Stomach (tissue), 9 donors: ENCODE results near the gene KLC4. TPM values are rescaled to one million over a fixed set of nuclear protein-coding genes. Genes with fewer than 3 reads are reported as not detected.

Experiments used
- DNase-seq, 2 donors: peaks; one replicate each; pipeline versions ENCODE4 v3.0.0 to v3.0.0-alpha.2; 2013 to 2019
- H3K27ac ChIP-seq, 5 donors: fragments of 200-600 bp in 4 of 5; sonication (generic) in 4 of 5; one replicate each; pipeline ENCODE4 v1.5.1; 2013 to 2019; ENCODE audit warnings: mild to moderate bottlenecking in 1 of 5, moderate library complexity in 1 of 5
- H3K27me3 ChIP-seq, 3 donors: fragments of 200-600 bp; sonication (generic); one replicate each; pipeline ENCODE4 v1.5.1; 2017 to 2019; ENCODE audit warnings: mixed run types in 1 of 3
- H3K36me3 ChIP-seq, 4 donors: fragments of 200-600 bp; sonication (generic); 1 replicate in 3 of 4; 2 replicates in 1 of 4; pipeline ENCODE4 v1.5.1; 2016 to 2019
- H3K4me1 ChIP-seq, 4 donors: fragments of 200-600 bp; sonication (generic); one replicate each; pipeline ENCODE4 v1.5.1; 2016 to 2019
- H3K4me3 ChIP-seq, 4 donors: fragments of 200-600 bp; sonication (generic) in 3 of 4; one replicate each; pipeline ENCODE4 v1.5.1; 2016 to 2019; ENCODE audit warnings: mild to moderate bottlenecking in 1 of 4
- H3K9me3 ChIP-seq, 4 donors: fragments of 200-600 bp; sonication (generic); one replicate each; pipeline ENCODE4 v1.5.1; 2016 to 2019
- CTCF ChIP-seq, 7 experiments: fragments of 450-650 bp in 4 of 7; fragments of 200-600 bp in 3 of 7; sonication (generic) in 3 of 7; IDR thresholded peaks; one replicate each; pipeline ENCODE4 v1.5.1; 2016 to 2019; ENCODE audit warnings: antibody characterized with exemption in 7 of 7, control low read depth in 2 of 7, mild to moderate bottlenecking in 1 of 7
- EP300 ChIP-seq: sonication (generic); formaldehyde crosslinking; IDR thresholded peaks from one replicate; pipeline ENCODE4 v1.6.1; 2017; ENCODE audit warnings: antibody characterized with exemption
- POLR2A ChIP-seq, 4 donors: fragments of 450-650 bp; IDR thresholded peaks; one replicate each; pipeline ENCODE4 v1.6.1; 2016; ENCODE audit warnings: antibody characterized with exemption in 4 of 4, control low read depth in 2 of 4, mild to moderate bottlenecking in 1 of 4, moderate library complexity in 1 of 4
- POLR2AphosphoS5 ChIP-seq, 3 donors: sonication (generic); formaldehyde crosslinking; IDR thresholded peaks; one replicate each; pipeline ENCODE4 v1.6.1; 2016; ENCODE audit warnings: antibody characterized with exemption in 3 of 3
- WGBS, 5 donors: extraction: QIAGEN DNeasy Blood & Tissue Kit in 3 of 5; methylation state at CpG; one replicate each; pipeline versions ENCODE4 v1.1.5 to v1.1.7; 2013 to 2018; 5-methylcytosine and 5-hydroxymethylcytosine counted together
- intact Hi-C: fragments of 100-400 bp; cut with DNase I; formaldehyde crosslinking; loops from one replicate; pipeline ENCODE4 v1.15.1; 2023; ENCODE audit warnings: low total_unique reads
- polyA plus RNA-seq, 3 donors: library from polyadenylated mRNA; stranded (reverse); fragments of 200-250 nt; gene quantifications; one replicate each; pipeline ENCODE4 v1.2.3, GENCODE V29; 2013
- total RNA-seq, 5 donors: library from RNA; depleted of rRNA; stranded (reverse); fragments of >200 nt; gene quantifications; one replicate each; pipeline versions ENCODE4 v1.1.0 to v1.2.3, GENCODE V29; 2014 to 2016
- donor health status: healthy with polysubstance abuse.
- donor health status: Bipolar disorder and iron deficiency.
- donor health status: healthy.

The KLC4 gene
- total and polyA plus RNA-seq, 8 donors: 23.5 to 410 (median 48.3) TPM

- no peak for DNase-seq
- Histone ChIP-seq H3K36me3 (peaks cover 8 to 43% (median 42%) of the 10 kb centered on the region in 4 donors), H3K27me3 (no peaks in the 10 kb centered on the region), H3K27ac (peak overlapping the region in 3 of 5 donors; percentile 93 to 94 (median 93)), H3K4me1 (peaks cover 32 to 56% (median 51%) of the 10 kb centered on the region in 4 donors), H3K4me3 (peak overlapping the region; percentile 76 to 97 (median 90)), H3K9me3 (no peaks in the 10 kb centered on the region)
- 62 to 88% (median 71%) methylated on average over 1 of the region's 1 CpG for WGBS, 5 donors
- TF ChIP-seq POLR2A (IDR thresholded peaks at IDR 0.05): no peak
- TF ChIP-seq EP300: no peak
- no peak for TF ChIP-seq POLR2AphosphoS5 (IDR thresholded peaks at IDR 0.05)
- TF ChIP-seq CTCF (IDR thresholded peaks at IDR 0.05): no peak
- intact Hi-C loops: no loop called here
Observed at GRCh38 chr6:43058531-43058930, 900 bp upstream of the KLC4 start.

- peaks cover 26 to 47% (median 43%) of the 10 kb centered on the region in 4 donors for H3K4me1 ChIP-seq
- intact Hi-C loops: no loop called here
- peak overlapping the region; percentile 90 to 94 (median 93) for H3K27ac ChIP-seq
- peak overlapping the region; percentile 76 to 97 (median 90) for H3K4me3 ChIP-seq
- WGBS, 5 donors: 3 to 9% (median 6%) methylated on average over 15 of the region's 15 CpGs
- TF ChIP-seq CTCF (IDR thresholded peaks at IDR 0.05) (no peak), EP300 (no peak), POLR2AphosphoS5 (IDR thresholded peaks at IDR 0.05) (peak in 2 of 3 donors; percentile 5 to 52)
- H3K36me3 ChIP-seq: peaks cover 11 to 54% (median 53%) of the 10 kb centered on the region in 4 donors
- no peaks in the 10 kb centered on the region for H3K9me3 ChIP-seq
- H3K27me3 ChIP-seq: no peaks in the 10 kb centered on the region
- peak; percentile 78 to 79 for DNase-seq
Observed at GRCh38 chr6:43060034-43060754, 763 bp downstream of the KLC4 start.

GRCh38 chr6:43060755-43061633, 1.6 kb downstream of the KLC4 start:
- intact Hi-C loops: no loop called here
- no peaks in the 10 kb centered on the region for H3K27me3 ChIP-seq
- H3K27ac ChIP-seq: peak overlapping the region; percentile 90 to 94 (median 93)
- WGBS, 5 donors: 51 to 77% (median 53%) methylated on average over 10 to 12 of the region's 12 CpGs
- peaks cover 26 to 47% (median 43%) of the 10 kb centered on the region in 4 donors for H3K4me1 ChIP-seq
- H3K36me3 ChIP-seq: peaks cover 10 to 54% (median 53%) of the 10 kb centered on the region in 4 donors
- H3K9me3 ChIP-seq: no peaks in the 10 kb centered on the region
- no peak for DNase-seq
- H3K4me3 ChIP-seq: peak overlapping the region; percentile 76 to 97 (median 90)
- TF ChIP-seq EP300: no peak

- peaks cover 14 to 54% (median 53%) of the 10 kb centered on the region in 4 donors for H3K36me3 ChIP-seq
- WGBS, 5 donors: 57 to 71% (median 66%) methylated on average over 2 of the region's 2 CpGs
- no peak for TF ChIP-seq EP300
- no peak for TF ChIP-seq CTCF (IDR thresholded peaks at IDR 0.05)
- no peak for TF ChIP-seq POLR2A (IDR thresholded peaks at IDR 0.05)
- no peak for TF ChIP-seq POLR2AphosphoS5 (IDR thresholded peaks at IDR 0.05)
- peak overlapping the region in 1 of 4 donors; percentile 91 for H3K4me3 ChIP-seq
- H3K27ac ChIP-seq: peak overlapping the region in 1 of 5 donors; percentile 90
- H3K4me1 ChIP-seq: peaks cover 26 to 47% (median 43%) of the 10 kb centered on the region in 4 donors
- no peaks in the 10 kb centered on the region for H3K9me3 ChIP-seq
- no peak for DNase-seq
- no peaks in the 10 kb centered on the region for H3K27me3 ChIP-seq
- intact Hi-C loops: no loop called here
Observed at GRCh38 chr6:43061861-43062260, 2.4 kb downstream of the KLC4 start.
